WERI-Rb-1 (cell line): ENCODE results near the gene CAMK2G.
A peak's percentile ranks its signal among the peaks of the same experiment; 100 is the strongest.

Source experiments
- DNase-seq: peaks from one replicate; pipeline ENCODE4 v3.0.0-alpha.2; 2020
- H3K27ac ChIP-seq: fragments of 250-450 bp; sonication (Bioruptor Pico); 2 replicates; pipeline ENCODE4 v1.5.1; 2020; ENCODE audit warnings: mild to moderate bottlenecking, moderate library complexity
- H3K27me3 ChIP-seq: fragments of 250-450 bp; sonication (Bioruptor Pico); 2 replicates; pipeline ENCODE4 v1.5.1; 2021; ENCODE audit warnings: mild to moderate bottlenecking, low read depth, moderate library complexity; ENCODE audit not compliant: insufficient read depth, severe bottlenecking
- H3K36me3 ChIP-seq: fragments of 250-450 bp; sonication (Bioruptor Pico); 2 replicates; pipeline ENCODE4 v1.5.1; 2020; ENCODE audit warnings: mild to moderate bottlenecking, moderate library complexity
- H3K4me3 ChIP-seq: 2 replicates; pipeline ENCODE4 v1.5.1; 2011; ENCODE audit warnings: low read depth, mild to moderate bottlenecking, control low read depth, low read length
- H3K9me3 ChIP-seq: fragments of 250-450 bp; sonication (Bioruptor Pico); 2 replicates; pipeline ENCODE4 v1.5.1; 2021; ENCODE audit warnings: mild to moderate bottlenecking, moderate library complexity; ENCODE audit not compliant: severe bottlenecking
- TF ChIP-seq, protein P1 (sequence below): IDR thresholded peaks from 2 replicates; pipeline ENCODE4 v1.5.1; 2011; ENCODE audit warnings: low read depth, mild to moderate bottlenecking, control low read depth, inconsistent platforms, low read length

Gene CAMK2G

DNA sequence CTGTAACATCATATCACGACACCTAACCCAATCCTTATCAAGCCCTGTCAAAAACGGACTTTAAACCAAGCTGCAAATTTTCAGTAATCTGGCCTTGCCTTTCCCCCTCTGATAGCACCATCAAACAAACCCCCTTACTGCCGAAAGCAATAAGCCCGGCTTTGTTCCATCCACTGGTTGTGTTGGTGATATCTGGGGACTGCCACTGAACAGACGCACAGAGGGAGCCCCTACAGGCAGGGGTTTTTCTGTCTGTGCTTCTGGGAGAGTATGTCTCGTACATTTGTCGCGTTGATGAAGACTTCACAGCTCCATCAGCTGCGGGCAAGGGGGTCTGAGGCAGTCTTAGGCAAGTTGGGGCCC, 36.0 kb upstream of the CAMK2G start:
- peak overlapping the region; percentile 51 for H3K4me3 ChIP-seq

DNA sequence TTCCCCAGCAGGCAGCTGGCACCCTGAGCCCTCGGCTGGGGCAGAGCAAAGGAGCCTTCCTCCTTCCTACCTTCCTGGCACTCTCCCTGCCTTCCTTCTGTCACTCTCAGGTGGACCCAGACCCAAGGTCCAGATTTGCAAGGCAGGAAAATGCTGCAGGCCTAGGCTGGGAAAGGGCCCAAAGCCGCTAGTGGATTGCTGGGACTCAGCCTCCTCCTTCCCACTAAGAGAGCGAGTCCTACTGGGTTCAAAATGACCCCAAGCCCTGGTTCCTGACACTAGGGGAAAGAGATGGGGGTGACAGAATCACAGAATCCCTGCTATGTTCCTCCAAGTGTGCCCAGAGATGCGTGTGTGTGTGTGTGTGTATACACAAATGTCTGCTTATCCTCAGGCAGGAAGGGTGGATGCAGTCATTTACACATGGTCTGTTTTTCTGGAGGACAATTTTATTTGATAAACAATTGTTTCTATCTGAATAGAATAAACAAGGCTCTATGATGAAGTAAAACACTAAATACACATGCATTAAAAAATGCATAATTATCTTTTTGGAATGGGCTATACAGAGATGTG, 35.3 kb upstream of the CAMK2G start:
- Histone ChIP-seq H3K36me3 (no peaks in the 10 kb centered on the region), H3K27me3 (peaks cover 9% of the 10 kb centered on the region), H3K9me3 (no peaks in the 10 kb centered on the region), H3K4me3 (no peak overlapping the region), H3K27ac (no peak overlapping the region)
- TF ChIP-seq, protein P1, sequence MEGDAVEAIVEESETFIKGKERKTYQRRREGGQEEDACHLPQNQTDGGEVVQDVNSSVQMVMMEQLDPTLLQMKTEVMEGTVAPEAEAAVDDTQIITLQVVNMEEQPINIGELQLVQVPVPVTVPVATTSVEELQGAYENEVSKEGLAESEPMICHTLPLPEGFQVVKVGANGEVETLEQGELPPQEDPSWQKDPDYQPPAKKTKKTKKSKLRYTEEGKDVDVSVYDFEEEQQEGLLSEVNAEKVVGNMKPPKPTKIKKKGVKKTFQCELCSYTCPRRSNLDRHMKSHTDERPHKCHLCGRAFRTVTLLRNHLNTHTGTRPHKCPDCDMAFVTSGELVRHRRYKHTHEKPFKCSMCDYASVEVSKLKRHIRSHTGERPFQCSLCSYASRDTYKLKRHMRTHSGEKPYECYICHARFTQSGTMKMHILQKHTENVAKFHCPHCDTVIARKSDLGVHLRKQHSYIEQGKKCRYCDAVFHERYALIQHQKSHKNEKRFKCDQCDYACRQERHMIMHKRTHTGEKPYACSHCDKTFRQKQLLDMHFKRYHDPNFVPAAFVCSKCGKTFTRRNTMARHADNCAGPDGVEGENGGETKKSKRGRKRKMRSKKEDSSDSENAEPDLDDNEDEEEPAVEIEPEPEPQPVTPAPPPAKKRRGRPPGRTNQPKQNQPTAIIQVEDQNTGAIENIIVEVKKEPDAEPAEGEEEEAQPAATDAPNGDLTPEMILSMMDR, result no peak
- no peak for DNase-seq

More for the DNA sequence above, 36.0 kb upstream of the CAMK2G start:
- DNase-seq, result peak; percentile 36
- H3K27ac ChIP-seq, result no peak overlapping the region
- H3K9me3 ChIP-seq, result no peaks in the 10 kb centered on the region
- peaks cover 9% of the 10 kb centered on the region for H3K27me3 ChIP-seq
- TF ChIP-seq, protein P1, result 0 out of 2 replicates have a peak, but pooled peaks have one; percentile 18
- H3K36me3 ChIP-seq, result no peaks in the 10 kb centered on the region

DNA sequence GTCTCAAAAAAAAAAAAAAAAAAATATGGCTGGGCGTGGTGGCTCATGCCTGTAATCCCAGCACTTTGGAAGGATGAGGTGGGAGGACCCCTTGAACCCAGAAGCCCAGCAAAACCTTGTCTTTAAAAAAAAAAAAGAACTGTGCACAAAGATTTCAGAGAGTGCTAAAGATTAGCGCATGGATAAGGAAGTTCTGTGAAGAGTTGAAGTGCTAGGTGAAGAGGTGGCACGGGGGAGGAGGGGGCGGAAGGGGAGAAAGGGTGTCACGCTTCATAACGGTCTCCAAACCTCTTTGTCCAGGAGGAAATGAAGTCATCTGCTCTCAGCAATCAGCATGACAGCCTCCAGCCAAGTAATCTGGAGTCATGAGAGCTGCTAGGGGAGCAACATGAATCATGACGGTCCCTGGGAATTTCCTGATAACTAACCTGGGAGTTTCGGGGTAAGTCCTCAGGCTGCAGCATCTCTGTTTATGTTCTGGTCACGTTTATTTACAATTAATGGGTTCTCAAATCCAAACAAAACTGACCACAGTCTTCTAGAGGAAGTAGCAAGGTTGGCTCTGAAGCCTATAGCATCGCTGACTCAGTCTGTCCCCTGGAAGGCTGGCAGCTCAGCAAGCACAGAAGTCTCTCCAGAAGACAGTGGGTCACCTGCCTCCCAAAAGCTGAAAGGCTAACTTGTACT, 34.6 kb upstream of the CAMK2G start:
- Histone ChIP-seq H3K27ac (no peak overlapping the region), H3K27me3 (peaks cover 9% of the 10 kb centered on the region), H3K4me3 (no peak overlapping the region), H3K9me3 (no peaks in the 10 kb centered on the region), H3K36me3 (no peaks in the 10 kb centered on the region)
- TF ChIP-seq, protein P1, result no peak
- no peak for DNase-seq

DNA sequence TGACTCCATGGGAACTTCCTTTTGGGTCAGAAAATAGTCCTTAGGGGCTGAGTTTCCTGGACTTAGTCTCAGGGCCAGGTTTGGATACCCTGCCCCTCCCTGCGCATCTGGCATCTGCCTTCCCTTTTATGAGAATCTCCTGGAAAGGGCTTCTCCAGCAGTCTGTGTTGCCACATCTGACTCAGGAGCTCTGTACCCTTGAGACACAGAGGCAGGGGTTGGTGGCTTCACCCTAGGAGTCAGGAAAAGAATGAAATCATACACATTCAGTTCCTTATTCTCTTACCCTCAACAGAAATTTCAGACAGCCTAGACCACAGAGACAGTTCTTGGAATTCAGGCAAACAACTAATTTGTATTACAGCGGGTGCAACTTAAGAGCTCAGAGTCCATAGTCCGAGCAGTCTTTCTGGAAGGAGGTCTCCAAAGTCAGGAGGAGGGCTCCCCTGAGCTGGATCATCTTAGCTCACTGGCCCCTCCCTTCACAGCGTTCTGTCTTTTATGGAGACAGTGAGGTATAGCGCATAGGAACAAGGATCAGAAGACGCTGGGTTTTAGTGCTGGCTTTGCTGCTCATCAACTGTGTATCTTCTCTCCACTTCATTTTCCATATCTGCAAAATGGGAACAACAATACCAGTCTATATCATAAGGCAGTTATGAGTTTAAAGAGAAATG, 33.6 kb upstream of the CAMK2G start:
- no peaks in the 10 kb centered on the region for H3K9me3 ChIP-seq
- H3K36me3 ChIP-seq, result no peaks in the 10 kb centered on the region
- TF ChIP-seq, protein P1, result no peak
- H3K27ac ChIP-seq, result no peak overlapping the region
- H3K4me3 ChIP-seq, result no peak overlapping the region
- peaks cover 9% of the 10 kb centered on the region for H3K27me3 ChIP-seq
- DNase-seq, result no peak

DNA sequence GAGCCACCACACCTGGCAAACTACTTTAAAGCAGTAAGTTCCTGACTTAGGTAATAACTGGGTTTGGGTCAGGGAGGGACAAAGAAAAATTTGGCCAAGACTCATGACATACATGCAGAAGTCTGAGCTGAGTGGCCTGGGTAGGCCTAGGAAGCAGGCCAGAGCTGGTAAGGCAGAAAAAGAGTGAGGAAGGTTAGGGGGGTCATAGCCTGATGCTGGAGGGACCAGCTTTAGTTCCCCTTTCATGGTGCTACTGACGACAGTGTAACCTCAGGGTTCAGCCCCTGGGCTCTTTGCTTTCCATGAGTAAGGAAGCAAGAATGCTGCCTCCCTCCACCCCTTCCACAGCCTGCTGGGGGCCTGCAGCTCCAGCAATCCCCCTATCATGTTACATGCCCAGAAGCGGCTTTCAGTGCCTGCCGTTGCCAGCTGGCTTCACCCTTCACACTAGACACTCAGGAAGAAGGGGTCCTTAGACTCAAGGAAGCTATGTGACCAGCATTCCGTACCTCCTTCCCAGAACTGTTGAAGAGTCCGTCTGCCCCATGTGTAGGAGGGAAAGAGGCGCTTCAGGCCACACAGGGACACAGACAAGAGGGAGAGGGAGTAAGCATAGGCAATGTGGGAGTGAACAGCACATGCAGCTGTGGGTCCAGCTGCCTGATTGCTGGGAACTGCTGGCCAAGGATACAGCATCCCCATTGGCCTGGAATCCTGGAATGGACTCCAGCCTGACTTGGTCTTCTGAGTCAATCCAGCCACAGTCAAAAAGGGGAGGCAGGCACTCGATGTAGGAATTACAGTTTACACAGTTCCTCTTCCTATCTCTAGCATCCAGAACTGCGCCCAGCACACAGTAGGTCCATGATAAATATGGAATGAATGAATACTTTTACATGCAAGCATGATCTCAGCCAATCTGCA, 32.4 kb upstream of the CAMK2G start:
- TF ChIP-seq, protein P1, result no peak
- H3K4me3 ChIP-seq, result no peak overlapping the region
- no peak overlapping the region for H3K27ac ChIP-seq
- H3K36me3 ChIP-seq, result no peaks in the 10 kb centered on the region
- H3K9me3 ChIP-seq, result no peaks in the 10 kb centered on the region
- peaks cover 7% of the 10 kb centered on the region for H3K27me3 ChIP-seq
- peak; percentile 55 for DNase-seq
